H9 (cell line): Measurements from ENCODE around the gene MYCN. TPM values are rescaled to one million over a fixed set of nuclear protein-coding genes. Genes with fewer than 3 reads are reported as not detected.

Experiments
- DNase-seq: peaks from one replicate; pipeline ENCODE4 v3.0.0-alpha.2; 2017
- H2AFZ ChIP-seq: one replicate; pipeline ENCODE4 v1.6.1; 2013; ENCODE audit warnings: mild to moderate bottlenecking, low read length, control low read depth, moderate library complexity
- H2AK5ac ChIP-seq: 2 replicates; pipeline ENCODE4 v1.6.1; 2013; ENCODE audit warnings: low read length, control low read depth, mixed read lengths; ENCODE audit not compliant: insufficient read length
- H2BK120ac ChIP-seq: one replicate; pipeline ENCODE4 v1.6.1; 2013; ENCODE audit warnings: low read depth, mild to moderate bottlenecking, low read length, control low read depth, inconsistent platforms; ENCODE audit not compliant: poor library complexity, severe bottlenecking
- H2BK12ac ChIP-seq: 2 replicates; pipeline ENCODE4 v1.6.1; 2013; ENCODE audit warnings: low read length, control low read depth, mixed read lengths, low read depth; ENCODE audit not compliant: insufficient read length
- H2BK15ac ChIP-seq: 2 replicates; pipeline ENCODE4 v1.6.1; 2013; ENCODE audit warnings: low read depth, low read length, control low read depth
- H2BK20ac ChIP-seq: one replicate; pipeline ENCODE4 v1.6.1; 2013; ENCODE audit warnings: low read depth, mild to moderate bottlenecking, low read length, control low read depth, inconsistent platforms; ENCODE audit not compliant: poor library complexity, severe bottlenecking
- H2BK5ac ChIP-seq: 2 replicates; pipeline ENCODE4 v1.6.1; 2013; ENCODE audit warnings: low read length, control low read depth, mixed read lengths; ENCODE audit not compliant: insufficient read length
- H3K14ac ChIP-seq: 2 replicates; pipeline ENCODE4 v1.6.1; 2013; ENCODE audit warnings: low read length, control low read depth; ENCODE audit not compliant: insufficient read depth
- H3K18ac ChIP-seq: 2 replicates; pipeline ENCODE4 v1.6.1; 2013; ENCODE audit warnings: low read depth, mild to moderate bottlenecking, mixed read lengths, low read length, control low read depth; ENCODE audit not compliant: insufficient read length
- H3K23ac ChIP-seq: 2 replicates; pipeline ENCODE4 v1.6.1; 2013; ENCODE audit warnings: low read length, control low read depth, mixed read lengths, low read depth; ENCODE audit not compliant: insufficient read length
- H3K23me2 ChIP-seq: 2 replicates; pipeline ENCODE4 v1.6.1; 2013; ENCODE audit warnings: low read depth, mild to moderate bottlenecking, mixed read lengths, low read length, control low read depth; ENCODE audit not compliant: insufficient read length, poor library complexity, severe bottlenecking
- H3K27ac ChIP-seq: 2 replicates; pipeline ENCODE4 v1.5.1; 2013; ENCODE audit warnings: low read length, control low read depth, mixed read lengths, low read depth; ENCODE audit not compliant: insufficient read length
- H3K27me3 ChIP-seq: 2 replicates; pipeline ENCODE4 v1.6.1; 2013; ENCODE audit warnings: low read length, control low read depth, inconsistent platforms; ENCODE audit not compliant: insufficient read depth
- H3K4ac ChIP-seq: 2 replicates; pipeline ENCODE4 v1.6.1; 2013; ENCODE audit warnings: low read depth, mild to moderate bottlenecking, control low read depth, inconsistent platforms, low read length, moderate library complexity
- H3K4me1 ChIP-seq: 2 replicates; pipeline ENCODE4 v1.6.1; 2013; ENCODE audit warnings: low read length, control low read depth, inconsistent platforms; ENCODE audit not compliant: insufficient read depth
- H3K4me2 ChIP-seq: 2 replicates; pipeline ENCODE4 v1.6.1; 2013; ENCODE audit warnings: low read length, control low read depth, mixed read lengths; ENCODE audit not compliant: insufficient read length, insufficient read depth
- H3K56ac ChIP-seq: 2 replicates; pipeline ENCODE4 v1.6.1; 2013; ENCODE audit warnings: low read depth, mild to moderate bottlenecking, mixed read lengths, low read length, control low read depth; ENCODE audit not compliant: insufficient read length
- H3K79me1 ChIP-seq: 2 replicates; pipeline ENCODE4 v1.6.1; 2013; ENCODE audit warnings: low read depth, mild to moderate bottlenecking, moderate library complexity, low read length, control low read depth, inconsistent platforms; ENCODE audit not compliant: insufficient read depth, poor library complexity, severe bottlenecking
- H3K79me2 ChIP-seq: 2 replicates; pipeline ENCODE4 v1.6.1; 2013; ENCODE audit warnings: low read length, control low read depth, inconsistent platforms; ENCODE audit not compliant: insufficient read depth
- H3K9ac ChIP-seq: 2 replicates; pipeline ENCODE4 v1.6.1; 2013; ENCODE audit warnings: low read length, control low read depth, mixed read lengths; ENCODE audit not compliant: insufficient read length; ENCODE audit errors: extremely low read depth
- H3K9me3 ChIP-seq: one replicate; pipeline ENCODE4 v1.6.1; 2013; ENCODE audit warnings: low read depth, low read length, inconsistent platforms; ENCODE audit not compliant: control insufficient read depth
- H3T11ph ChIP-seq: one replicate; pipeline ENCODE4 v1.6.1; 2013; ENCODE audit warnings: mild to moderate bottlenecking, low read length, control low read depth, inconsistent platforms
- H4K20me1 ChIP-seq: one replicate; pipeline ENCODE4 v1.6.1; 2013; ENCODE audit not compliant: control insufficient read depth, insufficient read length, insufficient read depth
- H4K5ac ChIP-seq: 2 replicates; pipeline ENCODE4 v1.6.1; 2013; ENCODE audit warnings: low read depth, mild to moderate bottlenecking, mixed read lengths, low read length, control low read depth; ENCODE audit not compliant: insufficient read length
- H4K8ac ChIP-seq: replicated peaks from 2 replicates; pipeline ENCODE4 v1.6.1; 2013; ENCODE audit warnings: low read length, control low read depth, mixed read lengths, low read depth; ENCODE audit not compliant: insufficient read length
- H4K91ac ChIP-seq: 2 replicates; pipeline ENCODE4 v1.6.1; 2013; ENCODE audit warnings: low read depth, mild to moderate bottlenecking, moderate library complexity, mixed read lengths, low read length, control low read depth; ENCODE audit not compliant: insufficient read length
- H3K27ac Mint-ChIP-seq, 3 experiments: 2 replicates in 2 of 3; 3 replicates in 1 of 3; pipeline ENCODE4 v1.8.0; 2020 to 2021; ENCODE audit warnings: mixed read lengths in 3 of 3, mild to moderate bottlenecking in 1 of 3, moderate library complexity in 1 of 3
- H3K27me3 Mint-ChIP-seq: 2 replicates; pipeline ENCODE4 v1.8.0; 2021; ENCODE audit warnings: low read depth, mild to moderate bottlenecking, moderate library complexity, mixed read lengths
- H3K36me3 Mint-ChIP-seq, 3 experiments: 2 replicates in 2 of 3; 3 replicates in 1 of 3; pipeline ENCODE4 v1.8.0; 2020 to 2021; ENCODE audit warnings: low read depth in 3 of 3, mixed read lengths in 3 of 3; ENCODE audit not compliant: insufficient read depth in 1 of 3
- H3K4me1 Mint-ChIP-seq, 2 experiments: 2 replicates each; pipeline ENCODE4 v1.8.0; 2020; ENCODE audit warnings: mixed read lengths in 2 of 2
- H3K4me3 Mint-ChIP-seq, 2 experiments: 2 replicates in 1 of 2; 3 replicates in 1 of 2; pipeline ENCODE4 v1.8.0; 2020 to 2021; ENCODE audit warnings: mild to moderate bottlenecking in 2 of 2, mixed read lengths in 2 of 2, moderate library complexity in 1 of 2
- H3K9me3 Mint-ChIP-seq, 2 experiments: 2 replicates in 1 of 2; 3 replicates in 1 of 2; pipeline ENCODE4 v1.8.0; 2020; ENCODE audit warnings: mild to moderate bottlenecking in 2 of 2, mixed read lengths in 2 of 2, moderate library complexity in 1 of 2
- WGBS: extraction: QIAGEN DNeasy Blood & Tissue Kit; methylation state at CpG from one replicate; pipeline ENCODE4 v1.1.7; 2013; ENCODE audit warnings: missing lambda C conversion rate, low lambda C conversion rate, mixed read lengths; ENCODE audit not compliant: insufficient read length; ENCODE audit errors: extremely low coverage; 5-methylcytosine and 5-hydroxymethylcytosine counted together
- total RNA-seq: library from RNA; stranded (reverse); gene quantifications from 2 replicates; pipeline ENCODE4 v1.2.1, GENCODE V29; 2021
- TF ChIP-seq, protein P1 (sequence below): fragments of 200-600 bp; sonication (generic); conservative IDR thresholded peaks from 3 replicates; pipeline ENCODE4 v1.8.0; 2021; ENCODE audit warnings: antibody characterized with exemption, mild to moderate bottlenecking

Gene MYCN
- total RNA-seq, 1 experiment from 2014 or later: 100.0 TPM

DNA sequence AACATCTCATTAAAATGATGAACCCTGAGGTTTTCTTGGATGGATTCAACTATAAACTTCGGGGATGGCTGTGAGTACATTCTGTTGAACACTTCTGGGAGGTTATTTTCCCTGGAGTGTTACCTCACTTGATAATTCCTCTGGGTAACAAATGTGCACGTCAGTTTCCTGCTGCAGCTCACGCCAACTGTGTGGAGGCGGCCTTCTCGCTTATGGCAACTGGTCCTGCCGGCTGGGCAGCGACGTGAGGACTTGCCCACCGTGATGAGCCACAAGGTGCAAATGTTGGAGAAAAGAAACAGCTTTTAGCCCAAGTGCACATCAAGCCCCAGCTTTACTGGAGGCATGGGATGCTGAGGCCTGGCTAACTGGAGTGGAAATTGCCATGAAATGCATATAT, 15.9 kb downstream of the MYCN start:
- H3K9ac ChIP-seq: no peak overlapping the region
- Mint-ChIP-seq H3K4me3 (no peak overlapping the region), H3K27ac (no peak overlapping the region), H3K4me1 (peaks cover 53 to 58% of the 10 kb centered on the region in 2 experiments), H3K27me3 (no peaks in the 10 kb centered on the region), H3K9me3 (no peaks in the 10 kb centered on the region; a peak in 1 of 5 replicates), H3K36me3 (no peaks in the 10 kb centered on the region; a peak in 2 of 7 replicates)
- H2BK120ac ChIP-seq: no peak overlapping the region
- peaks cover 8% of the 10 kb centered on the region; the same call in 1 of the 2 replicates for H3K4me1 ChIP-seq
- H3K27ac ChIP-seq: no peak overlapping the region
- no peak for DNase-seq
- no peak overlapping the region for H3K14ac ChIP-seq
- H3K9me3 ChIP-seq: no peaks in the 10 kb centered on the region
- no peak overlapping the region for H3K23ac ChIP-seq
- no peaks in the 10 kb centered on the region for H3K79me1 ChIP-seq
- no peak overlapping the region for H3K4me2 ChIP-seq
- TF ChIP-seq, protein P1, sequence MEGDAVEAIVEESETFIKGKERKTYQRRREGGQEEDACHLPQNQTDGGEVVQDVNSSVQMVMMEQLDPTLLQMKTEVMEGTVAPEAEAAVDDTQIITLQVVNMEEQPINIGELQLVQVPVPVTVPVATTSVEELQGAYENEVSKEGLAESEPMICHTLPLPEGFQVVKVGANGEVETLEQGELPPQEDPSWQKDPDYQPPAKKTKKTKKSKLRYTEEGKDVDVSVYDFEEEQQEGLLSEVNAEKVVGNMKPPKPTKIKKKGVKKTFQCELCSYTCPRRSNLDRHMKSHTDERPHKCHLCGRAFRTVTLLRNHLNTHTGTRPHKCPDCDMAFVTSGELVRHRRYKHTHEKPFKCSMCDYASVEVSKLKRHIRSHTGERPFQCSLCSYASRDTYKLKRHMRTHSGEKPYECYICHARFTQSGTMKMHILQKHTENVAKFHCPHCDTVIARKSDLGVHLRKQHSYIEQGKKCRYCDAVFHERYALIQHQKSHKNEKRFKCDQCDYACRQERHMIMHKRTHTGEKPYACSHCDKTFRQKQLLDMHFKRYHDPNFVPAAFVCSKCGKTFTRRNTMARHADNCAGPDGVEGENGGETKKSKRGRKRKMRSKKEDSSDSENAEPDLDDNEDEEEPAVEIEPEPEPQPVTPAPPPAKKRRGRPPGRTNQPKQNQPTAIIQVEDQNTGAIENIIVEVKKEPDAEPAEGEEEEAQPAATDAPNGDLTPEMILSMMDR: no peak
- no peak overlapping the region for H3T11ph ChIP-seq
- H3K27me3 ChIP-seq: no peaks in the 10 kb centered on the region
- H3K79me2 ChIP-seq: no peaks in the 10 kb centered on the region
- H2BK20ac ChIP-seq: no peak overlapping the region
- H3K18ac ChIP-seq: peak overlapping the region; percentile 15
- no peak overlapping the region for H4K8ac ChIP-seq
- H4K5ac ChIP-seq: no peak overlapping the region
- no peak overlapping the region for H2AFZ ChIP-seq
- H2AK5ac ChIP-seq: no peak overlapping the region
- no peak overlapping the region for H2BK12ac ChIP-seq
- no peak overlapping the region for H3K56ac ChIP-seq
- no peak overlapping the region for H3K4ac ChIP-seq
- H4K20me1 ChIP-seq: no peaks in the 10 kb centered on the region
- no peaks in the 10 kb centered on the region for H3K23me2 ChIP-seq
- WGBS: no CpG with 5 or more reads among the region's 9 CpGs
- no peak overlapping the region for H2BK5ac ChIP-seq
- H2BK15ac ChIP-seq: no peak overlapping the region
- no peak overlapping the region for H4K91ac ChIP-seq
